ENCODE measurements around the gene MC1R. TPM values are rescaled to one million over a fixed set of nuclear protein-coding genes. Genes with fewer than 3 reads are reported as not detected.

Gene MC1R
- polyA plus RNA-seq, 3 donors, result 0.21 to 3.9 TPM; not detected in 1

GRCh38 chr16:89969741-89970410 lies 51.2 kb downstream of the MC1R start:
- Mint-ChIP-seq H3K4me3 (peak overlapping the region; percentile 15 to 58), H3K27me3 (ENCODE audit: low read depth in 3 of 3) (peaks cover 0 to 3% (median 0%) of the 10 kb centered on the region in 3 donors), H3K36me3 (peaks cover 18 to 34% of the 10 kb centered on the region in 2 donors), H3K9me3 (peaks cover 0 to 4% (median 0%) of the 10 kb centered on the region in 7 donors), H3K4me1 (peaks cover 58% of the 10 kb centered on the region), H3K27ac (peak overlapping the region; percentile 16 to 92 (median 84))
- peaks cover 47% of the 10 kb centered on the region for H4K20me1 ChIP-seq (ENCODE audit: insufficient read depth, low read length)
- no peak overlapping the region for H3K4me3 ChIP-seq (replicated peaks in 1 of 3; ENCODE audit: low read depth in 2 of 3, low read length in 3 of 3)
- H3K9me3 ChIP-seq (replicated peaks in 1 of 2; ENCODE audit: control insufficient read depth in 1 of 2, insufficient read depth in 1 of 2, low read length in 2 of 2), result no peaks in the 10 kb centered on the region
- no peak for TF ChIP-seq CTCF (IDR thresholded peaks at IDR 0.05)
- peak overlapping the region; percentile 62 for H3K4me2 ChIP-seq (replicated peaks; ENCODE audit: extremely low read depth, low read length, poor library complexity, severe bottlenecking)
- H3K36me3 ChIP-seq (replicated peaks in 1 of 2; ENCODE audit: control insufficient read depth in 1 of 2, insufficient read depth in 2 of 2, low read length in 2 of 2), result peaks cover 22 to 23% of the 10 kb centered on the region in 2 donors
- intact Hi-C loops (cut with micrococcal nuclease), result no loop called here
- no peak overlapping the region for H2AFZ ChIP-seq (ENCODE audit: insufficient read depth, low read depth, low read length, poor library complexity, severe bottlenecking)
- H3K9ac ChIP-seq (ENCODE audit: insufficient read depth, low read length, poor library complexity, severe bottlenecking), result no peak overlapping the region
- WGBS (ENCODE audit: insufficient coverage), result 7% methylated on average over 3 of the region's 6 CpGs
- H3K27me3 ChIP-seq (ENCODE audit: control insufficient read depth in 2 of 2, insufficient read depth in 2 of 2, low read length in 2 of 2), result no peaks in the 10 kb centered on the region
- peak; percentile 57 to 70 (median 59) for DNase-seq
- H3K27ac ChIP-seq (ENCODE audit: low read depth in 1 of 2, low read length in 2 of 2), result peak overlapping the region; percentile 21 to 73
- H3K4me1 ChIP-seq (ENCODE audit: control insufficient read depth in 1 of 2, insufficient read depth in 2 of 2, low read length in 2 of 2), result peaks cover 63 to 77% of the 10 kb centered on the region in 2 donors
- peaks cover 51% of the 10 kb centered on the region for H3K79me2 ChIP-seq (ENCODE audit: insufficient read depth, low read length)

Other genes starting within 250 kb of the MC1R start
- 100 to 1,000 TPM in 1 of 3 donors, 10 to 100 TPM in 2; 16.5 to 107 (median 18.3) TPM for gene CDK10, start 232.2 kb upstream of the MC1R start, polyA plus RNA-seq
- gene SPATA2L, start 217.2 kb upstream of the MC1R start, polyA plus RNA-seq, result 10 to 100 TPM in 2 of 3 donors, 1 to 10 TPM in 1; 10.0 to 17.6 (median 15.1) TPM
- 10 to 100 TPM in 1 of 3 donors, 1 to 10 TPM in 2; 1.2 to 29.7 (median 1.6) TPM for gene VPS9D1, start 198.0 kb upstream of the MC1R start, polyA plus RNA-seq
- 10 to 100 TPM in 1 of 3 donors, 1 to 10 TPM in 2; 2.2 to 54.5 (median 3.2) TPM for gene ZNF276, start 197.3 kb upstream of the MC1R start, polyA plus RNA-seq
- gene FANCA, start 102.2 kb upstream of the MC1R start, polyA plus RNA-seq, result 10 to 100 TPM; 12.6 to 34.6 (median 17.2) TPM
- 1 to 10 TPM in 1 of 3 donors, under 1 TPM in 1, not detected in 1; 0.09 to 1.2 TPM for gene SPIRE2, start 90.4 kb upstream of the MC1R start, polyA plus RNA-seq
- gene TCF25, start 45.3 kb upstream of the MC1R start, polyA plus RNA-seq, result 100 to 1,000 TPM in 2 of 3 donors, 10 to 100 TPM in 1; 98.0 to 231 (median 114) TPM
- 1 to 10 TPM in 1 of 3 donors, not detected in 2; 2.9 TPM for gene TUBB3, start 4.5 kb downstream of the MC1R start, polyA plus RNA-seq
- gene DEF8, start 29.9 kb downstream of the MC1R start, polyA plus RNA-seq, result 100 to 1,000 TPM in 1 of 3 donors, 10 to 100 TPM in 2; 63.7 to 332 (median 83.7) TPM
- gene DBNDD1, start 100.6 kb downstream of the MC1R start, polyA plus RNA-seq, result under 1 TPM in 1 of 3 donors, not detected in 2; 0.07 TPM
- not detected for gene PRDM7, start 158.5 kb downstream of the MC1R start, polyA plus RNA-seq

All from CD14-positive monocyte (primary cell).